Measurements from ENCODE around the gene CCSER1. TPM values are rescaled to one million over a fixed set of nuclear protein-coding genes. Genes with fewer than 3 reads are reported as not detected.
"Not testable (repeated sequence)": the region's sequence is repeated elsewhere in the genome, so short reads cannot be mapped to it uniquely, and the experiment has no call there.

Gene CCSER1
- total RNA-seq, 3 donors from 2014 or later (not counting 1 experiment from before 2014, with no cell fraction given) = 0.87 to 1.1 (median 1.1) TPM

- peaks cover 15 to 17% of the 10 kb centered on the region in 2 donors for H3K9me3 Mint-ChIP-seq
- no peaks in the 10 kb centered on the region for H3K36me3 ChIP-seq (ENCODE audit: control insufficient read depth, insufficient read depth, low read length)
- ATAC-seq (no peak), DNase-seq (no peak)
- no peak overlapping the region for H3K4me3 ChIP-seq (ENCODE audit: low read length)
- no peaks in the 10 kb centered on the region for H3K4me1 ChIP-seq (ENCODE audit: control insufficient read depth, insufficient read depth, low read length)
- H3K27me3 ChIP-seq (ENCODE audit: control insufficient read depth, insufficient read depth, low read length) = no peaks in the 10 kb centered on the region
- H3K4me3 Mint-ChIP-seq = no peak overlapping the region
- H3K27me3 Mint-ChIP-seq (ENCODE audit: low read depth in 2 of 2) = no peaks in the 10 kb centered on the region
- WGBS (ENCODE audit: insufficient coverage) = 70% methylated on average over 1 of the region's 1 CpG
- no peak for TF ChIP-seq CTCF (IDR thresholded peaks at IDR 0.05)
- H3K27ac ChIP-seq (ENCODE audit: low read length) = no peak overlapping the region
- peaks cover 2% of the 10 kb centered on the region for H3K9me3 ChIP-seq (ENCODE audit: control insufficient read depth, insufficient read depth, low read length)
- peaks cover 9% of the 10 kb centered on the region for H3K36me3 Mint-ChIP-seq
- no peaks in the 10 kb centered on the region for H3K4me1 Mint-ChIP-seq
- intact Hi-C loops (cut with micrococcal nuclease) = no loop called here
- no peak overlapping the region for H3K27ac Mint-ChIP-seq
Observed at GRCh38 chr4:91447168-91447567, 1320.0 kb downstream of the CCSER1 start.

- DNase-seq (no peak), ATAC-seq (no peak)
- H3K9me3 Mint-ChIP-seq = peaks cover 15 to 20% of the 10 kb centered on the region in 2 donors
- no peaks in the 10 kb centered on the region for H3K36me3 ChIP-seq (ENCODE audit: control insufficient read depth, insufficient read depth, low read length)
- no peaks in the 10 kb centered on the region for H3K27me3 ChIP-seq (ENCODE audit: control insufficient read depth, insufficient read depth, low read length)
- H3K4me3 Mint-ChIP-seq = no peak overlapping the region
- H3K27me3 Mint-ChIP-seq (ENCODE audit: low read depth in 2 of 2) = no peaks in the 10 kb centered on the region
- intact Hi-C loops (cut with micrococcal nuclease) = no loop called here
- no peak overlapping the region for H3K27ac ChIP-seq (ENCODE audit: low read length)
- no peak for TF ChIP-seq CTCF (IDR thresholded peaks at IDR 0.05)
- H3K4me1 Mint-ChIP-seq = no peaks in the 10 kb centered on the region
- H3K9me3 ChIP-seq (ENCODE audit: control insufficient read depth, insufficient read depth, low read length) = peaks cover 2% of the 10 kb centered on the region
- no peaks in the 10 kb centered on the region for H3K4me1 ChIP-seq (ENCODE audit: control insufficient read depth, insufficient read depth, low read length)
- no peak overlapping the region for H3K4me3 ChIP-seq (ENCODE audit: low read length)
- H3K27ac Mint-ChIP-seq = no peak overlapping the region
- peaks cover 9% of the 10 kb centered on the region for H3K36me3 Mint-ChIP-seq
- 65% methylated on average over 2 of the region's 2 CpGs for WGBS (ENCODE audit: insufficient coverage)
Observed at GRCh38 chr4:91448668-91449330, 1321.6 kb downstream of the CCSER1 start.

- no peak for TF ChIP-seq CTCF (IDR thresholded peaks at IDR 0.05)
- peaks cover 16 to 20% of the 10 kb centered on the region in 2 donors for H3K9me3 Mint-ChIP-seq
Observed at GRCh38 chr4:91454111-91454510, 1326.9 kb downstream of the CCSER1 start.

GRCh38 chr4:91462566-91462965 lies 1335.4 kb downstream of the CCSER1 start:
- H3K4me1 ChIP-seq (ENCODE audit: control insufficient read depth, insufficient read depth, low read length); H3K4me3 Mint-ChIP-seq; H3K27me3 Mint-ChIP-seq (ENCODE audit: low read depth in 2 of 2); H3K9me3 ChIP-seq (ENCODE audit: control insufficient read depth, insufficient read depth, low read length); intact Hi-C loops (cut with micrococcal nuclease); H3K27ac Mint-ChIP-seq; H3K4me3 ChIP-seq (ENCODE audit: low read length); ATAC-seq; DNase-seq; H3K27me3 ChIP-seq (ENCODE audit: control insufficient read depth, insufficient read depth, low read length); H3K4me1 Mint-ChIP-seq; H3K36me3 ChIP-seq (ENCODE audit: control insufficient read depth, insufficient read depth, low read length); H3K27ac ChIP-seq (ENCODE audit: low read length): not testable (repeated sequence)
- H3K9me3 Mint-ChIP-seq = peaks cover 20 to 25% of the 10 kb centered on the region in 2 donors
- WGBS (ENCODE audit: insufficient coverage) = 86% methylated on average over 9 of the region's 9 CpGs
- peaks cover 14% of the 10 kb centered on the region for H3K36me3 Mint-ChIP-seq

More at GRCh38 chr4:91454111-91454510, 1326.9 kb downstream of the CCSER1 start:
- no peaks in the 10 kb centered on the region for H3K27me3 ChIP-seq (ENCODE audit: control insufficient read depth, insufficient read depth, low read length)
- H3K27ac ChIP-seq (ENCODE audit: low read length) = no peak overlapping the region
- Mint-ChIP-seq H3K27ac (no peak overlapping the region), H3K27me3 (ENCODE audit: low read depth in 2 of 2) (no peaks in the 10 kb centered on the region), H3K4me1 (no peaks in the 10 kb centered on the region), H3K4me3 (no peak overlapping the region), H3K36me3 (peaks cover 8% of the 10 kb centered on the region)
- no peak for DNase-seq
- no peaks in the 10 kb centered on the region for H3K4me1 ChIP-seq (ENCODE audit: control insufficient read depth, insufficient read depth, low read length)
- no peak overlapping the region for H3K4me3 ChIP-seq (ENCODE audit: low read length)
- no peaks in the 10 kb centered on the region for H3K36me3 ChIP-seq (ENCODE audit: control insufficient read depth, insufficient read depth, low read length)
- ATAC-seq = no peak
- peaks cover 2% of the 10 kb centered on the region for H3K9me3 ChIP-seq (ENCODE audit: control insufficient read depth, insufficient read depth, low read length)
- WGBS (ENCODE audit: insufficient coverage) = 76% methylated on average over 4 of the region's 4 CpGs
- intact Hi-C loops (cut with micrococcal nuclease) = no loop called here
